ENCODE results near the gene SIK2.

The SIK2 gene

DNA sequence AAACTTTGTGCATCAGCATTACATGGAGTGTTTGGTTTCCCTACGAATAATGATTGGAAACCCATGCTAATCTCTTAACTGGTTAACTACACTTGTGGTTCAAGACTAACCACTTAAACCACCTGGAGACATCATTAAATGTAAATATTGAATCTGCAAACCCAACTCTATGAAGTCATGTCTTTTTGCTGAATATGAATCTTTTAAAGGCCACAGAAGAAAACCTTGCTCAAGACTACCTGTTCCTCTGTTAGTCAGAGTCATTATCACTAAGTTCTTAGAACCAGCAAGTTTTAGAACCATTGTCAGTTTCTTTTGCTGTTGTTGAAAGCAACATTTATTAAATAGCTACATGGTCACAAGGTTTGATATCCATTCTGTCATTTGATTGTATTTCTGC is 70.7 kb downstream of the SIK2 start:
- no peak for TF ChIP-seq ZNF70 (CRISPR knock-in tag; IDR thresholded peaks at IDR 0.05)
- no peak for TF ChIP-seq OSR1 (CRISPR knock-in tag; IDR thresholded peaks at IDR 0.05)
- TF ChIP-seq, protein P1, sequence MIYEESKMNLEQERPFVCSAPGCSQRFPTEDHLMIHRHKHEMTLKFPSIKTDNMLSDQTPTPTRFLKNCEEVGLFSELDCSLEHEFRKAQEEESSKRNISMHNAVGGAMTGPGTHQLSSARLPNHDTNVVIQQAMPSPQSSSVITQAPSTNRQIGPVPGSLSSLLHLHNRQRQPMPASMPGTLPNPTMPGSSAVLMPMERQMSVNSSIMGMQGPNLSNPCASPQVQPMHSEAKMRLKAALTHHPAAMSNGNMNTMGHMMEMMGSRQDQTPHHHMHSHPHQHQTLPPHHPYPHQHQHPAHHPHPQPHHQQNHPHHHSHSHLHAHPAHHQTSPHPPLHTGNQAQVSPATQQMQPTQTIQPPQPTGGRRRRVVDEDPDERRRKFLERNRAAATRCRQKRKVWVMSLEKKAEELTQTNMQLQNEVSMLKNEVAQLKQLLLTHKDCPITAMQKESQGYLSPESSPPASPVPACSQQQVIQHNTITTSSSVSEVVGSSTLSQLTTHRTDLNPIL (CRISPR knock-in tag; IDR thresholded peaks at IDR 0.05; ENCODE audit: low read depth): no peak
- no peak for TF ChIP-seq ARNTL (CRISPR knock-in tag; IDR thresholded peaks at IDR 0.05; ENCODE audit: borderline replicate concordance, low read depth)
- ATAC-seq: no peak

DNA sequence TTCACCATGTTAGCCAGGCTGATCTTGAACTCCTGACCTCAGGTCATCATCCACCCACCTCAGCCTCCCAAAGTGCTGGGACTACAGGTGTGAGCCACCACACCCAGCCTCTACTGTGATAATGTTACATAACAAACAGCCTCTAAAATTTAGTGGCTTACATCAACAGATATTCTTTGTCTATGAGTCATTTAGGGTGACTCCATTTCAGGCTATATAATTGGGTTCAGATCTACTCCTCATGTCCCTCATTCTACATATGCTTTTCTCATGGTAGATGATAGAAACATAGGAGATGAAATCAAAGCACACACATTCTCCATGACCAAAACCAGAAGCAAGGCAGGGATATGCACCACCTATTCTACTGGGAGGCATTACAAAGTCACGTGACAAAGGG is 72.7 kb downstream of the SIK2 start:
- no peak for ATAC-seq
- no peak for TF ChIP-seq OSR1 (CRISPR knock-in tag; IDR thresholded peaks at IDR 0.05)
- TF ChIP-seq, protein P2, sequence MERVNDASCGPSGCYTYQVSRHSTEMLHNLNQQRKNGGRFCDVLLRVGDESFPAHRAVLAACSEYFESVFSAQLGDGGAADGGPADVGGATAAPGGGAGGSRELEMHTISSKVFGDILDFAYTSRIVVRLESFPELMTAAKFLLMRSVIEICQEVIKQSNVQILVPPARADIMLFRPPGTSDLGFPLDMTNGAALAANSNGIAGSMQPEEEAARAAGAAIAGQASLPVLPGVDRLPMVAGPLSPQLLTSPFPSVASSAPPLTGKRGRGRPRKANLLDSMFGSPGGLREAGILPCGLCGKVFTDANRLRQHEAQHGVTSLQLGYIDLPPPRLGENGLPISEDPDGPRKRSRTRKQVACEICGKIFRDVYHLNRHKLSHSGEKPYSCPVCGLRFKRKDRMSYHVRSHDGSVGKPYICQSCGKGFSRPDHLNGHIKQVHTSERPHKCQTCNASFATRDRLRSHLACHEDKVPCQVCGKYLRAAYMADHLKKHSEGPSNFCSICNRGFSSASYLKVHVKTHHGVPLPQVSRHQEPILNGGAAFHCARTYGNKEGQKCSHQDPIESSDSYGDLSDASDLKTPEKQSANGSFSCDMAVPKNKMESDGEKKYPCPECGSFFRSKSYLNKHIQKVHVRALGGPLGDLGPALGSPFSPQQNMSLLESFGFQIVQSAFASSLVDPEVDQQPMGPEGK (CRISPR knock-in tag; IDR thresholded peaks at IDR 0.05; ENCODE audit: borderline replicate concordance): no peak
- no peak for TF ChIP-seq ZNF8 (CRISPR knock-in tag; IDR thresholded peaks at IDR 0.05)
- TF ChIP-seq ISL1 (CRISPR knock-in tag; IDR thresholded peaks at IDR 0.05): no peak
- TF ChIP-seq ARNTL (CRISPR knock-in tag; IDR thresholded peaks at IDR 0.05; ENCODE audit: borderline replicate concordance, low read depth): no peak
- TF ChIP-seq GLIS3 (CRISPR knock-in tag; IDR thresholded peaks at IDR 0.05): no peak
- no peak for TF ChIP-seq ZNF70 (CRISPR knock-in tag; IDR thresholded peaks at IDR 0.05)
- TF ChIP-seq POU6F1 (CRISPR knock-in tag; IDR thresholded peaks at IDR 0.05; ENCODE audit: borderline replicate concordance, low read depth): no peak
- TF ChIP-seq BACH2 (CRISPR knock-in tag; IDR thresholded peaks at IDR 0.05; ENCODE audit: borderline replicate concordance): no peak
- TF ChIP-seq ESRRG (CRISPR knock-in tag; IDR thresholded peaks at IDR 0.05): no peak
- no peak for TF ChIP-seq TOX (CRISPR knock-in tag; IDR thresholded peaks at IDR 0.05; ENCODE audit: borderline replicate concordance)
- no peak for TF ChIP-seq PPARA (CRISPR knock-in tag; IDR thresholded peaks at IDR 0.05; ENCODE audit: borderline replicate concordance)
- TF ChIP-seq RARB (CRISPR knock-in tag; IDR thresholded peaks at IDR 0.05): no peak
- TF ChIP-seq, protein P3, sequence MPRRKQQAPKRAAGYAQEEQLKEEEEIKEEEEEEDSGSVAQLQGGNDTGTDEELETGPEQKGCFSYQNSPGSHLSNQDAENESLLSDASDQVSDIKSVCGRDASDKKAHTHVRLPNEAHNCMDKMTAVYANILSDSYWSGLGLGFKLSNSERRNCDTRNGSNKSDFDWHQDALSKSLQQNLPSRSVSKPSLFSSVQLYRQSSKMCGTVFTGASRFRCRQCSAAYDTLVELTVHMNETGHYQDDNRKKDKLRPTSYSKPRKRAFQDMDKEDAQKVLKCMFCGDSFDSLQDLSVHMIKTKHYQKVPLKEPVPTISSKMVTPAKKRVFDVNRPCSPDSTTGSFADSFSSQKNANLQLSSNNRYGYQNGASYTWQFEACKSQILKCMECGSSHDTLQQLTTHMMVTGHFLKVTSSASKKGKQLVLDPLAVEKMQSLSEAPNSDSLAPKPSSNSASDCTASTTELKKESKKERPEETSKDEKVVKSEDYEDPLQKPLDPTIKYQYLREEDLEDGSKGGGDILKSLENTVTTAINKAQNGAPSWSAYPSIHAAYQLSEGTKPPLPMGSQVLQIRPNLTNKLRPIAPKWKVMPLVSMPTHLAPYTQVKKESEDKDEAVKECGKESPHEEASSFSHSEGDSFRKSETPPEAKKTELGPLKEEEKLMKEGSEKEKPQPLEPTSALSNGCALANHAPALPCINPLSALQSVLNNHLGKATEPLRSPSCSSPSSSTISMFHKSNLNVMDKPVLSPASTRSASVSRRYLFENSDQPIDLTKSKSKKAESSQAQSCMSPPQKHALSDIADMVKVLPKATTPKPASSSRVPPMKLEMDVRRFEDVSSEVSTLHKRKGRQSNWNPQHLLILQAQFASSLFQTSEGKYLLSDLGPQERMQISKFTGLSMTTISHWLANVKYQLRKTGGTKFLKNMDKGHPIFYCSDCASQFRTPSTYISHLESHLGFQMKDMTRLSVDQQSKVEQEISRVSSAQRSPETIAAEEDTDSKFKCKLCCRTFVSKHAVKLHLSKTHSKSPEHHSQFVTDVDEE (CRISPR knock-in tag; IDR thresholded peaks at IDR 0.05): no peak
- TF ChIP-seq, protein P4, sequence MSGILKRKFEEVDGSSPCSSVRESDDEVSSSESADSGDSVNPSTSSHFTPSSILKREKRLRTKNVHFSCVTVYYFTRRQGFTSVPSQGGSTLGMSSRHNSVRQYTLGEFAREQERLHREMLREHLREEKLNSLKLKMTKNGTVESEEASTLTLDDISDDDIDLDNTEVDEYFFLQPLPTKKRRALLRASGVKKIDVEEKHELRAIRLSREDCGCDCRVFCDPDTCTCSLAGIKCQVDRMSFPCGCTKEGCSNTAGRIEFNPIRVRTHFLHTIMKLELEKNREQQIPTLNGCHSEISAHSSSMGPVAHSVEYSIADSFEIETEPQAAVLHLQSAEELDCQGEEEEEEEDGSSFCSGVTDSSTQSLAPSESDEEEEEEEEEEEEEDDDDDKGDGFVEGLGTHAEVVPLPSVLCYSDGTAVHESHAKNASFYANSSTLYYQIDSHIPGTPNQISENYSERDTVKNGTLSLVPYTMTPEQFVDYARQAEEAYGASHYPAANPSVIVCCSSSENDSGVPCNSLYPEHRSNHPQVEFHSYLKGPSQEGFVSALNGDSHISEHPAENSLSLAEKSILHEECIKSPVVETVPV (CRISPR knock-in tag; IDR thresholded peaks at IDR 0.05): no peak
- no peak for TF ChIP-seq ZFP30 (CRISPR knock-in tag; IDR thresholded peaks at IDR 0.05)

DNA sequence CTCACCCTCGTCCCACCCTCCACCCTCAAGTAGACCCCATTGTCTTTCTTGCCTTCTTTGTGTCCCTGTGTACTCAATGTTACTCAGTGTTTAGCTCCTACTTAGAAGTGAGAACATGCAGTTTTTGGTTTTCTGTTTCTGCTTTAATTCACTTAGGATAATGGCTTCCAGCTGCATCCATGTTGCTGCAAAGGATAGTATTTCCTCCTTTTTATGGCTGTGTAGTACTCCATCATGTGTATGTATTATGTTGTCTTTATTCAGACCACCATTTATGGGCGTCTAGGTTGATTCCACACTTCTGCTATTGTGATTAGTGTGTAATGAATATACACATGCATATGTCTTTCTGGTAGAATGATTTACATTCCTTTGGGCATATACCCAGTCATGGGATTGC is 73.6 kb downstream of the SIK2 start:
- TF ChIP-seq PPARA (CRISPR knock-in tag; IDR thresholded peaks at IDR 0.05; ENCODE audit: borderline replicate concordance) (no peak), BACH2 (CRISPR knock-in tag; IDR thresholded peaks at IDR 0.05; ENCODE audit: borderline replicate concordance) (no peak), ISL1 (CRISPR knock-in tag; IDR thresholded peaks at IDR 0.05) (no peak), ZNF70 (CRISPR knock-in tag; IDR thresholded peaks at IDR 0.05) (no peak), OSR1 (CRISPR knock-in tag; IDR thresholded peaks at IDR 0.05) (no peak), POU6F1 (CRISPR knock-in tag; IDR thresholded peaks at IDR 0.05; ENCODE audit: borderline replicate concordance, low read depth) (no peak), CSDC2 (CRISPR knock-in tag; IDR thresholded peaks at IDR 0.05) (no peak), SNAI2 (CRISPR knock-in tag; IDR thresholded peaks at IDR 0.05) (no peak), GLIS3 (CRISPR knock-in tag; IDR thresholded peaks at IDR 0.05) (no peak), ZFP3 (CRISPR knock-in tag; IDR thresholded peaks at IDR 0.05) (no peak), ZC3H10 (CRISPR knock-in tag; IDR thresholded peaks at IDR 0.05) (no peak)
- TF ChIP-seq, protein P4 (CRISPR knock-in tag; IDR thresholded peaks at IDR 0.05): no peak
- no peak for ATAC-seq
